HG03103 (cell line): ENCODE data around the gene ZNF44.

Experiments
- ATAC-seq: cut with Tn5 transposase; IDR thresholded peaks from one replicate; pipeline ENCODE4 v1.9.1; 2021; ENCODE audit warnings: low read depth; ENCODE audit not compliant: unreplicated experiment

Gene ZNF44

DNA sequence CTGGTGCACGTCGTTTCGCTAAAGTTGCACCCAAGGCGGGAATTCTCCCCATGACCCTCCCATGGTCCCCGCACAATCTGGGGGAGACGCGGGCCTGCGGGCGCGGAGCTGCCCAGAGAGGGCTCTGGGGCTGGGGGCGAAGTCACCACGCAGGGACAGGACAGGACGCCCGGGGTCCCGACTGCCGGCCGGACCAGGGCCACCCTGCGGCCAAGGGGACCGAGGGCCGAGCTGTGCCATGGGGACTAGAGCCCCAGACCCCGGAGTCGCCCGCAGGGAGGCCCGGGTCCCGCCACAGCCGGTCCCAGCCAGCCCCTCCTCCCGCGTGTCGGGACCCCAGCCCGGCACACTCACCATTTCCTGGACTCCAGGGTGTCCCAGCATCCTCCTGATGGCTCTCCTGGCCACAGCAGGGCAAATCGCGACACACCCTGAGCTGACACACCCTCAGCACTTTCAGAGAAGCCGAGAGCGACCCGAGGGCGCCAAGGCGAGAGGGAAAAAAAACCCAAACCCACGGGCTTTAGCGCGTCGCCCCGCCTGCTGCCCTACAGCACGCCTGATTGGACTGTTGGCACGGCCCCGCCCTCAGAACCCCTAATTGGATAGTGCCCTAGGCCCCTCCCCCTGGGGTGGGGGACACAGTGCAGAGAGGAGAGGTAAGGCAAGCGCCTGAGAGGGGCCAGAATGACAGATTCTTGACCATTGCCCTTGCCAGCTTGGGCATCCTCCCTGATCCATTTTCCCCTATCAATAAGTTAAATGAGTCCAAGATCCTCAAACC, 28.6 kb downstream of the ZNF44 start:
- no peak for ATAC-seq

GRCh38 chr19:12261554-12261953, 33.1 kb downstream of the ZNF44 start:
- no peak for ATAC-seq

- no peak for ATAC-seq
Measured at GRCh38 chr19:12260861-12261260, 33.8 kb downstream of the ZNF44 start.

GRCh38 chr19:12260236-12260635, 34.4 kb downstream of the ZNF44 start:
- ATAC-seq: no peak

- no peak for ATAC-seq
Measured at GRCh38 chr19:12255372-12255771, 39.3 kb downstream of the ZNF44 start.

GRCh38 chr19:12247644-12248222, 47.0 kb downstream of the ZNF44 start:
- ATAC-seq: no peak

GRCh38 chr19:12244370-12244769, 50.3 kb downstream of the ZNF44 start:
- no peak for ATAC-seq

DNA sequence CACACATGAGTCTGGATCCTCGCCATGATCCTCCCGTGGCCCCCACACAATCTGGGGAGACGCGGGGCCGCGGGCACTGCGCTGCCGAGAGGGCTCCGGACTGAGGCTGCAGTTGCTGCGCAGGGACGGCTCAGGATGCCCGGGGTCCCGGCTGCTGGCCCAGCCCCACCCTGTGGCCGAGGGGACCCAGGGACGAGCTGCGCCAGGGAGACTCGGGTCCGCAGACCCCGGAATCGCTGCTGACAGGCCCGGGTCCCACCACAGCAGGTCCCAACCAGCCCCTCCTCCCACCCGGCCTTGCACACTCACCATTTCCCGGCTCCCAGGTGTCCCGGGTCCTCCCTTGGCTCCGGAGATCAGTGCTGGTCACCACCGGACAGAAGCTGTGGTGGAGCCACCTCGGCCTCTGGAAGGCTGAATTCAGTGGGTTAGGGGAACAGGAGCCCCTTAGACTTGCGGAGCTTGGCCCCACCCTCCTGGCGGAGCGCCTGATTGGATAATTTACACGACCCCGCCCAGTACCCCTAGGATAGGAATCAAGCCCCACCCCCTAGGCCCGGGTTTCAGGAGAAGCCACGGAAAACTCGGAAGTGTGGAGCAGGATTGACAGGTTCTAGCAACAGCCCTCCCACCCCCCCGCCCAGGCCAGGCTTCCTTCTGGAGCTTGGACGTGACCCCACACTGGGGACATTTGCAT, 57.4 kb downstream of the ZNF44 start:
- ATAC-seq: no peak

DNA sequence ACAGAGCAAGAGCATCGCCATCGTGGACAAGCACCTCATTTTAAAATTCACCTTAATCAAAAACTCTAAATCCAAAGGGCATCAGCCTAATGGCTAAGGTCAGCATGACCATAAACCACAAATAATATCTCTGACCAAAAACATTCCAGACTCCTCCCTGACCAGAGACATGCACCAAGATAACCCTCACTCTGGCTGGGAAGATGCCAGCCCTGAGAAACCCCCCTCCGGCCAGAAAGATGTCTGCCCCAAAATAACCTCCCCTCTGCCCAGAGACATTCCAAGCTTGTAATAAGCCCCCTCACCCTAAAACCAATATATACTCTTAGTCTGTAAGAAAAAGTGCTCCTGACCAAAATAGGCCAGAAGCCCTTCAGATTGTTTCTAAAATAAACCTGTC, 61.7 kb downstream of the ZNF44 start:
- no peak for ATAC-seq

GRCh38 chr19:12230751-12231733, 63.6 kb downstream of the ZNF44 start:
- no peak for ATAC-seq

- no peak for ATAC-seq
Measured at GRCh38 chr19:12229990-12230389, 64.7 kb downstream of the ZNF44 start.

GRCh38 chr19:12224676-12225075, 70.0 kb downstream of the ZNF44 start:
- ATAC-seq: no peak

GRCh38 chr19:12222980-12223630, 71.6 kb downstream of the ZNF44 start:
- no peak for ATAC-seq
